Neural crest cell (in vitro differentiated cells): Measurements from ENCODE around the gene RNF144A. TPM values are rescaled to one million over a fixed set of nuclear protein-coding genes. Genes with fewer than 3 reads are reported as not detected.

Experiments
- DNase-seq: peaks from one replicate; pipeline ENCODE4 v3.0.0; 2021; ENCODE audit warnings: low read depth, mixed read lengths, low spot score
- H3K27ac Mint-ChIP-seq: one replicate; pipeline ENCODE4 v1.8.0; 2021; ENCODE audit warnings: mild to moderate bottlenecking, mixed read lengths; ENCODE audit not compliant: unreplicated experiment
- H3K27me3 Mint-ChIP-seq: 2 replicates; pipeline ENCODE4 v1.8.0; 2021; ENCODE audit warnings: low read depth, mild to moderate bottlenecking, mixed read lengths
- H3K36me3 Mint-ChIP-seq: 2 replicates; pipeline ENCODE4 v1.8.0; 2021; ENCODE audit warnings: low read depth, mild to moderate bottlenecking, mixed read lengths
- H3K4me1 Mint-ChIP-seq: 2 replicates; pipeline ENCODE4 v1.8.0; 2021; ENCODE audit warnings: mixed read lengths
- H3K4me3 Mint-ChIP-seq: one replicate; pipeline ENCODE4 v1.8.0; 2021; ENCODE audit warnings: mild to moderate bottlenecking, mixed read lengths
- H3K9me3 Mint-ChIP-seq: 2 replicates; pipeline ENCODE4 v1.8.0; 2021; ENCODE audit warnings: mixed read lengths
- CTCF ChIP-seq: fragments of 200-600 bp; sonication (generic); conservative IDR thresholded peaks from 2 replicates; pipeline ENCODE4 v1.5.0; 2021; ENCODE audit warnings: antibody characterized with exemption, mild to moderate bottlenecking
- total RNA-seq: library from RNA; stranded (reverse); gene quantifications from 2 replicates; pipeline ENCODE4 v1.2.1, GENCODE V29; 2021

Gene RNF144A
- total RNA-seq, 1 donor from 2014 or later = 49.6 TPM

DNA sequence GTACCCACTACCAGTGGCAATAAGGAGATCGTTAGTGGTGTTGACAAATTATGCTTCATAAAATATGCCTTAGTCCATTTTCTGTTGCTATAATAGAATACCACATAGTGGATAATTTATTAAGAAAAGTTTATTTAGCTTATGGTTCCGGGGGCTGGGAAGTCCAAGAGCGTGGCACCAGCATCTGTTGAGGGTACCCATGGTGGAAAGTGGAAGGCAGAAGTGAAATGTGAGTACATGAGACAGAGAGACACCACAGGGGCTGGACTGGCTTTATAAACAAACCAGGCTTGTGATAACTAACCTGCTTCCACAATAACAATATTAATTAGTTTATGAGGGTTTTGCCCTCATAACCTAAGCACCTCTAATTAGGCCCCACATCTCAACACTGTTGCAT lies 146.6 kb downstream of the RNF144A start:
- DNase-seq = no peak
- TF ChIP-seq CTCF = no peak
- Mint-ChIP-seq H3K27me3 (no peaks in the 10 kb centered on the region), H3K36me3 (peaks cover 20% of the 10 kb centered on the region), H3K4me3 (no peak overlapping the region), H3K4me1 (no peaks in the 10 kb centered on the region), H3K9me3 (peaks cover 10% of the 10 kb centered on the region), H3K27ac (no peak overlapping the region)

DNA sequence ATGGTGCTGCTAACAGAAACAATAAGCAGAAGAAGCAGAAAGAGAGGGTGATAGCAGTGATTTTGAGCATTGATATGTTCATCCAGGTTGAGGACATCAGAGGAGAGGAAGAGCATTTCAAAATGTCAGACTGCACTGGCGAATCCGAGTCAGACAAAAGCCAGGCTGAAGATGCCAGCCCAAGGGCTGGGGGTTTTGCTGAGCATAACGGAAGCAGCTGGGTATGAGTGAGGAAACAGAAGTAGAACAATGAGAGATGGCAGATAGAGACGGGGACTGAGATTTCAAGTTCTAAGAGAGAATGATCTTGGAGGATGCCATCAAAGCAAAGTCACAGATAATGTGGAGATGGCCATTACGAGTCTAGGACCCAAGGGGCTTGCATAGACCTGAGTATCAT lies 151.2 kb downstream of the RNF144A start:
- DNase-seq = no peak
- no peaks in the 10 kb centered on the region for H3K4me1 Mint-ChIP-seq
- H3K27ac Mint-ChIP-seq = no peak overlapping the region
- peaks cover 4% of the 10 kb centered on the region for H3K9me3 Mint-ChIP-seq
- H3K36me3 Mint-ChIP-seq = peaks cover 17% of the 10 kb centered on the region
- H3K27me3 Mint-ChIP-seq = no peaks in the 10 kb centered on the region
- TF ChIP-seq CTCF = no peak
- H3K4me3 Mint-ChIP-seq = no peak overlapping the region

DNA sequence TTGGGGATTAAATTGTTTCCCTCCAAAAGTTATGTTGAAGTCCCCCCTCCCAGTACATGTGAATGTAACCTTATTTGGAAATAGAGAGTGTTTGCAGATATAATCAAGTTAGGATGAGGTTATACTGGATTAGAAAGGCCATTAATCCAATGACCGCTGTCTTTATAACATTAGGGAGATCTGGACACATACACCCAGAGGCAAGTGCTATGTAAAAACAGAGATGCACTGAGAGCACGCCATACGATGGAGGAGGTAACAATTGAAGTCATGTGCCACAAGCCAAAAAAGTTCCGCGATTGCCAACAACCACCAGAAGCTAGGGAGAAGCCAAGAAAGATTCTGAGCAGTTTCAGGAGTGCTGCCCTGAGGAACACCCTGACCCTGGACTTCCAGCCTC lies 153.3 kb downstream of the RNF144A start:
- Mint-ChIP-seq H3K4me1 (no peaks in the 10 kb centered on the region), H3K4me3 (no peak overlapping the region)

GRCh38 chr2:7071154-7071553 lies 153.9 kb downstream of the RNF144A start:
- no peak overlapping the region for H3K4me3 Mint-ChIP-seq
- H3K27ac Mint-ChIP-seq = no peak overlapping the region
- no peaks in the 10 kb centered on the region for H3K27me3 Mint-ChIP-seq
- H3K4me1 Mint-ChIP-seq = no peaks in the 10 kb centered on the region
- H3K36me3 Mint-ChIP-seq = peaks cover 17% of the 10 kb centered on the region
- no peak for TF ChIP-seq CTCF
- H3K9me3 Mint-ChIP-seq = no peaks in the 10 kb centered on the region
- DNase-seq = no peak

More for the DNA sequence above, 153.3 kb downstream of the RNF144A start:
- H3K9me3 Mint-ChIP-seq = no peaks in the 10 kb centered on the region
- no peaks in the 10 kb centered on the region for H3K27me3 Mint-ChIP-seq
- no peak for DNase-seq
- no peak overlapping the region for H3K27ac Mint-ChIP-seq
- peaks cover 17% of the 10 kb centered on the region for H3K36me3 Mint-ChIP-seq
- no peak for TF ChIP-seq CTCF

GRCh38 chr2:7071916-7072556 lies 154.8 kb downstream of the RNF144A start:
- TF ChIP-seq CTCF = no peak
- Mint-ChIP-seq H3K27ac (no peak overlapping the region), H3K9me3 (no peaks in the 10 kb centered on the region), H3K36me3 (peaks cover 17% of the 10 kb centered on the region), H3K4me3 (no peak overlapping the region), H3K27me3 (no peaks in the 10 kb centered on the region), H3K4me1 (no peaks in the 10 kb centered on the region)
- no peak for DNase-seq
